HepG2 (cell line): ENCODE data around the gene ARL16. TPM values are rescaled to one million over a fixed set of nuclear protein-coding genes. Genes with fewer than 3 reads are reported as not detected.

Experiments used
- ATM ChIP-seq: fragments of 450-650 bp; IDR thresholded peaks from 2 replicates; pipeline ENCODE4 v1.7.1; 2017; ENCODE audit warnings: mild to moderate bottlenecking, borderline replicate concordance
- CBX5 ChIP-seq: sonication (generic); formaldehyde crosslinking; IDR thresholded peaks from 2 replicates; pipeline ENCODE4 v1.4.0; 2020; ENCODE audit warnings: missing genetic modification reagents, borderline replicate concordance
- CENPX ChIP-seq: sonication (generic); formaldehyde crosslinking; IDR thresholded peaks from 2 replicates; pipeline ENCODE4 v1.9.0; 2021; ENCODE audit warnings: mild to moderate bottlenecking, missing genetic modification reagents, moderate library complexity
- IRF2 ChIP-seq: IDR thresholded peaks from 2 replicates; pipeline ENCODE4 v1.6.1; 2018; ENCODE audit warnings: missing genetic modification reagents, missing compliant biosample characterization
- IRX3 ChIP-seq: sonication (generic); formaldehyde crosslinking; IDR thresholded peaks from 2 replicates; pipeline ENCODE4 v1.8.1; 2023; ENCODE audit warnings: mild to moderate bottlenecking, low read depth, missing genetic modification reagents, borderline replicate concordance
- MAFF ChIP-seq: IDR thresholded peaks from 2 replicates; pipeline ENCODE4 v1.6.1; 2011; ENCODE audit warnings: low read depth, low read length, improper control_type of control experiment
- NAIF1 ChIP-seq: sonication (generic); formaldehyde crosslinking; IDR thresholded peaks from 2 replicates; pipeline ENCODE4 v1.5.0; 2020; ENCODE audit warnings: mild to moderate bottlenecking, missing genetic modification reagents, borderline replicate concordance
- PAF1 ChIP-seq: IDR thresholded peaks from 2 replicates; pipeline ENCODE4 v1.6.1; 2016; ENCODE audit warnings: missing genetic modification reagents, missing compliant biosample characterization
- PHF8 ChIP-seq: sonication (generic); formaldehyde crosslinking; IDR thresholded peaks from 2 replicates; pipeline ENCODE4 v1.5.0; 2020; ENCODE audit warnings: missing genetic modification reagents
- SIX4 ChIP-seq: sonication (generic); formaldehyde crosslinking; IDR thresholded peaks from 2 replicates; pipeline ENCODE4 v1.4.0; 2020; ENCODE audit warnings: missing genetic modification reagents
- SOX13 ChIP-seq, 3 experiments: fragments of 450-650 bp in 1 of 3; sonication (generic) in 1 of 3; formaldehyde crosslinking in 1 of 3; IDR thresholded peaks in 2 of 3; conservative IDR thresholded peaks in 1 of 3; 2 replicates each; pipeline versions ENCODE4 v1.5.0 to v1.6.1; 2016 to 2020; ENCODE audit warnings: antibody characterized with exemption in 1 of 3, mild to moderate bottlenecking in 1 of 3, missing compliant biosample characterization in 1 of 3, missing genetic modification reagents in 1 of 3, moderate library complexity in 1 of 3
- ZC3H4 ChIP-seq: sonication (generic); formaldehyde crosslinking; IDR thresholded peaks from 2 replicates; pipeline ENCODE4 v1.4.0; 2020; ENCODE audit warnings: missing genetic modification reagents, borderline replicate concordance
- ZKSCAN5 ChIP-seq: sonication (generic); formaldehyde crosslinking; IDR thresholded peaks from 2 replicates; pipeline ENCODE4 v1.5.1; 2020; ENCODE audit warnings: mild to moderate bottlenecking, missing genetic modification reagents
- ZMYM4 ChIP-seq: sonication (generic); formaldehyde crosslinking; IDR thresholded peaks from 2 replicates; pipeline ENCODE4 v1.8.1; 2023; ENCODE audit warnings: mild to moderate bottlenecking, missing genetic modification reagents
- ZNF317 ChIP-seq: sonication (generic); formaldehyde crosslinking; IDR thresholded peaks from 2 replicates; pipeline ENCODE4 v1.5.0; 2020; ENCODE audit warnings: mild to moderate bottlenecking, missing genetic modification reagents
- ZNF569 ChIP-seq: sonication (generic); formaldehyde crosslinking; IDR thresholded peaks from 2 replicates; pipeline ENCODE4 v1.5.0; 2020; ENCODE audit warnings: mild to moderate bottlenecking, missing genetic modification reagents, moderate library complexity, borderline replicate concordance
- ZNF652 ChIP-seq: IDR thresholded peaks from 2 replicates; pipeline ENCODE4 v1.6.1; 2016; ENCODE audit warnings: low read depth, borderline replicate concordance
- polyA plus RNA-seq, 8 experiments: library from polyadenylated mRNA; depleted of rRNA in 3 of 8; stranded (reverse) in 7 of 8; unstranded in 1 of 8; fragments of >200 nt; fragmentation: Illumina TruSeq in 4 of 8; extraction: Trizol in 4 of 8; gene quantifications; 2 replicates each; pipeline versions ENCODE4 v1.2.1 to v1.2.3, GENCODE V29; 2011 to 2016; ENCODE audit warnings: low read depth in 4 of 8, missing spikeins in 1 of 8, mixed read lengths in 1 of 8; ENCODE audit not compliant: insufficient read depth in 1 of 8
- total RNA-seq, 5 experiments: library from RNA; depleted of rRNA; stranded (reverse); fragments of >200 nt; fragmentation: Illumina TruSeq; extraction: Trizol; gene quantifications; 2 replicates each; pipeline ENCODE4 v1.2.3, GENCODE V29; 2016; ENCODE audit warnings: low read depth in 1 of 5
- TF ChIP-seq, protein P1 (sequence below): IDR thresholded peaks from 2 replicates; pipeline ENCODE4 v1.6.1; 2012; ENCODE audit warnings: low read length, improper control_type of control experiment
- TF ChIP-seq, protein P2 (sequence below), 2 experiments: sonication (generic) in 1 of 2; formaldehyde crosslinking in 1 of 2; IDR thresholded peaks; 2 replicates each; pipeline versions ENCODE4 v1.5.1 to v1.6.1; 2011 to 2020; ENCODE audit warnings: borderline replicate concordance in 1 of 2, low read depth in 1 of 2, low read length in 1 of 2, mild to moderate bottlenecking in 1 of 2, missing genetic modification reagents in 1 of 2, moderate library complexity in 1 of 2
- TF ChIP-seq, protein P3 (sequence below): sonication (generic); formaldehyde crosslinking; IDR thresholded peaks from 2 replicates; pipeline ENCODE4 v1.5.0; 2020; ENCODE audit warnings: mild to moderate bottlenecking, missing genetic modification reagents, borderline replicate concordance
- TF ChIP-seq, protein P4 (sequence below): IDR thresholded peaks from 2 replicates; pipeline ENCODE4 v1.6.1; 2012; ENCODE audit warnings: low read depth, low read length, improper control_type of control experiment

Gene ARL16
- total and polyA plus RNA-seq, 2 of the 13 experiments (the other 11 are each of a cell fraction or from before 2014, with no cell fraction given) = 20.8 to 30.8 TPM

DNA sequence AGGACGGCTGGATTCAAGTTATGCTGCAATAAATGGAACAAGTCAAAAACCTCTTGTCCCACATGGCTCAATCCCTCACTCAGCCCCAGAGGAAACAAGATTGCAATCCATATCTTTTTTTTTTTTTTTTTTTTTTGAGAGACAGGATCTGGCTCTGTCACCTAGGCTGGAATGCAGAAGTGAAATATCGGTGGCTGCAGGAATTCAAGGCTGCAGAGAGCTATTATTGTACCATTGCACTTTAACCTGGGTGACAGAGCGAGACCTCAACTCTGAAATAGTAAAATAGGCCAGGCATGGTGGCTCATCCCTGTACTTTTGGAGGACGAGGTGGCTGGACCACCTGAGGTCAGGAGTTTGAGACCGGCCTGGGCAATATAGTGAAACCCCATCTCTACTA lies 24.6 kb downstream of the ARL16 start (continued):
- TF ChIP-seq, protein P1, sequence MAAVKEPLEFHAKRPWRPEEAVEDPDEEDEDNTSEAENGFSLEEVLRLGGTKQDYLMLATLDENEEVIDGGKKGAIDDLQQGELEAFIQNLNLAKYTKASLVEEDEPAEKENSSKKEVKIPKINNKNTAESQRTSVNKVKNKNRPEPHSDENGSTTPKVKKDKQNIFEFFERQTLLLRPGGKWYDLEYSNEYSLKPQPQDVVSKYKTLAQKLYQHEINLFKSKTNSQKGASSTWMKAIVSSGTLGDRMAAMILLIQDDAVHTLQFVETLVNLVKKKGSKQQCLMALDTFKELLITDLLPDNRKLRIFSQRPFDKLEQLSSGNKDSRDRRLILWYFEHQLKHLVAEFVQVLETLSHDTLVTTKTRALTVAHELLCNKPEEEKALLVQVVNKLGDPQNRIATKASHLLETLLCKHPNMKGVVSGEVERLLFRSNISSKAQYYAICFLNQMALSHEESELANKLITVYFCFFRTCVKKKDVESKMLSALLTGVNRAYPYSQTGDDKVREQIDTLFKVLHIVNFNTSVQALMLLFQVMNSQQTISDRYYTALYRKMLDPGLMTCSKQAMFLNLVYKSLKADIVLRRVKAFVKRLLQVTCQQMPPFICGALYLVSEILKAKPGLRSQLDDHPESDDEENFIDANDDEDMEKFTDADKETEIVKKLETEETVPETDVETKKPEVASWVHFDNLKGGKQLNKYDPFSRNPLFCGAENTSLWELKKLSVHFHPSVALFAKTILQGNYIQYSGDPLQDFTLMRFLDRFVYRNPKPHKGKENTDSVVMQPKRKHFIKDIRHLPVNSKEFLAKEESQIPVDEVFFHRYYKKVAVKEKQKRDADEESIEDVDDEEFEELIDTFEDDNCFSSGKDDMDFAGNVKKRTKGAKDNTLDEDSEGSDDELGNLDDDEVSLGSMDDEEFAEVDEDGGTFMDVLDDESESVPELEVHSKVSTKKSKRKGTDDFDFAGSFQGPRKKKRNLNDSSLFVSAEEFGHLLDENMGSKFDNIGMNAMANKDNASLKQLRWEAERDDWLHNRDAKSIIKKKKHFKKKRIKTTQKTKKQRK = no peak
- TF ChIP-seq ZKSCAN5 (CRISPR knock-in tag) = no peak
- no peak for TF ChIP-seq ZNF652 (CRISPR knock-in tag)
- TF ChIP-seq, protein P2, sequence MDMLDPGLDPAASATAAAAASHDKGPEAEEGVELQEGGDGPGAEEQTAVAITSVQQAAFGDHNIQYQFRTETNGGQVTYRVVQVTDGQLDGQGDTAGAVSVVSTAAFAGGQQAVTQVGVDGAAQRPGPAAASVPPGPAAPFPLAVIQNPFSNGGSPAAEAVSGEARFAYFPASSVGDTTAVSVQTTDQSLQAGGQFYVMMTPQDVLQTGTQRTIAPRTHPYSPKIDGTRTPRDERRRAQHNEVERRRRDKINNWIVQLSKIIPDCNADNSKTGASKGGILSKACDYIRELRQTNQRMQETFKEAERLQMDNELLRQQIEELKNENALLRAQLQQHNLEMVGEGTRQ (IDR thresholded peaks at IDR 0.05; ENCODE audit: low read depth, low read length) = no peak
- TF ChIP-seq, protein P2 (CRISPR knock-in tag; IDR thresholded peaks at IDR 0.05; ENCODE audit: borderline replicate concordance) = no peak
- TF ChIP-seq IRX3 (CRISPR knock-in tag) = no peak
- TF ChIP-seq PAF1 (CRISPR knock-in tag) = no peak
- no peak for TF ChIP-seq PHF8
- TF ChIP-seq, protein P3, sequence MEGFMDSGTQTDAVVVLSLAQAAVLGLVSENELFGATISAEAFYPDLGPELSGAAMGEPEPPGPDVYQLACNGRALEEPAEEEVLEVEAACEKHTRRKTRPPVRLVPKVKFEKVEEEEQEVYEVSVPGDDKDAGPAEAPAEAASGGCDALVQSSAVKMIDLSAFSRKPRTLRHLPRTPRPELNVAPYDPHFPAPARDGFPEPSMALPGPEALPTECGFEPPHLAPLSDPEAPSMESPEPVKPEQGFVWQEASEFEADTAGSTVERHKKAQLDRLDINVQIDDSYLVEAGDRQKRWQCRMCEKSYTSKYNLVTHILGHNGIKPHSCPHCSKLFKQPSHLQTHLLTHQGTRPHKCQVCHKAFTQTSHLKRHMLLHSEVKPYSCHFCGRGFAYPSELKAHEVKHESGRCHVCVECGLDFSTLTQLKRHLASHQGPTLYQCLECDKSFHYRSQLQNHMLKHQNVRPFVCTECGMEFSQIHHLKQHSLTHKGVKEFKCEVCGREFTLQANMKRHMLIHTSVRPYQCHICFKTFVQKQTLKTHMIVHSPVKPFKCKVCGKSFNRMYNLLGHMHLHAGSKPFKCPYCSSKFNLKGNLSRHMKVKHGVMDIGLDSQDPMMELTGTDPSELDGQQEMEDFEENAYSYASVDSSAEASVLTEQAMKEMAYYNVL (CRISPR knock-in tag) = no peak
- no peak for TF ChIP-seq ZNF569 (CRISPR knock-in tag)
- TF ChIP-seq MAFF = no peak
- TF ChIP-seq, protein P4, sequence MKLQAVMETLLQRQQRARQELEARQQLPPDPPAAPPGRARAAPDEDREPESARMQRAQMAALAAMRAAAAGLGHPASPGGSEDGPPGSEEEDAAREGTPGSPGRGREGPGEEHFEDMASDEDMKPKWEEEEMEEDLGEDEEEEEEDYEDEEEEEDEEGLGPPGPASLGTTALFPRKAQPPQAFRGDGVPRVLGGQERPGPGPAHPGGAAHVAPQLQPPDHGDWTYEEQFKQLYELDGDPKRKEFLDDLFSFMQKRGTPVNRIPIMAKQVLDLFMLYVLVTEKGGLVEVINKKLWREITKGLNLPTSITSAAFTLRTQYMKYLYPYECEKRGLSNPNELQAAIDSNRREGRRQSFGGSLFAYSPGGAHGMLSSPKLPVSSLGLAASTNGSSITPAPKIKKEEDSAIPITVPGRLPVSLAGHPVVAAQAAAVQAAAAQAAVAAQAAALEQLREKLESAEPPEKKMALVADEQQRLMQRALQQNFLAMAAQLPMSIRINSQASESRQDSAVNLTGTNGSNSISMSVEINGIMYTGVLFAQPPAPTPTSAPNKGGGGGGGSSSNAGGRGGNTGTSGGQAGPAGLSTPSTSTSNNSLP = peak; percentile 84
- TF ChIP-seq SOX13 (IDR thresholded peaks at IDR 0.05) = no peak
- TF ChIP-seq SOX13 (CRISPR knock-in tag; conservative IDR thresholded peaks at IDR 0.05 in 1 of 2, IDR thresholded peaks at IDR 0.05 in 1 of 2) = 0 out of 4 replicates have a peak, but pooled peaks of 1 of the 2 experiments have one; percentile 26
- no peak for TF ChIP-seq ZMYM4 (CRISPR knock-in tag)
- TF ChIP-seq NAIF1 = no peak
- no peak for TF ChIP-seq ZNF317
- no peak for TF ChIP-seq CBX5 (CRISPR knock-in tag)
- no peak for TF ChIP-seq IRF2 (CRISPR knock-in tag)
- no peak for TF ChIP-seq SIX4 (CRISPR knock-in tag)
- no peak for TF ChIP-seq ZC3H4 (CRISPR knock-in tag)
- no peak for TF ChIP-seq CENPX (CRISPR knock-in tag)
- TF ChIP-seq ATM = no peak
